H1 (cell line): ENCODE data around the gene BABAM2. TPM values are rescaled to one million over a fixed set of nuclear protein-coding genes. Genes with fewer than 3 reads are reported as not detected.

ENCODE experiments used
- CTCF ChIA-PET: fragments of 300-600 bp; sonication (Branson Sonifier 250); formaldehyde crosslinking; loops from one replicate; lab custom pipeline; 2021; ENCODE audit not compliant: partially characterized antibody; lab: Charles Lee
- POLR2A ChIA-PET: fragments of 300-600 bp; sonication (Branson Sonifier 250); formaldehyde crosslinking; loops from one replicate; lab custom pipeline; 2021; ENCODE audit warnings: inconsistent platforms; ENCODE audit not compliant: partially characterized antibody; lab: Charles Lee
- DNase-seq, 2 experiments: peaks; one replicate each; pipeline versions ENCODE4 v3.0.0 to v3.0.0-alpha.2; 2010 to 2022; ENCODE audit warnings: low spot score in 2 of 2, low read depth in 1 of 2, mixed read lengths in 1 of 2
- FAIRE-seq: peaks from 2 replicates; lab custom pipeline; 2011; peaks lifted over from hg19 to GRCh38; lab: Jason Lieb, UNC
- H2AFZ ChIP-seq: 2 replicates; pipeline ENCODE4 v1.8.1; 2012; ENCODE audit warnings: low read length, inconsistent platforms
- H2AK5ac ChIP-seq: 2 replicates; pipeline ENCODE4 v1.6.1; 2013; ENCODE audit warnings: low read depth, low read length
- H2BK120ac ChIP-seq: replicated peaks from 2 replicates; pipeline ENCODE3; 2013; ENCODE audit warnings: low read depth, low read length, inconsistent platforms
- H2BK12ac ChIP-seq: 2 replicates; pipeline ENCODE4 v1.6.1; 2013; ENCODE audit warnings: low read depth, low read length
- H2BK15ac ChIP-seq: 2 replicates; pipeline ENCODE4 v1.6.1; 2013; ENCODE audit warnings: low read length
- H2BK20ac ChIP-seq: 2 replicates; pipeline ENCODE4 v1.6.1; 2013; ENCODE audit warnings: low read length
- H2BK5ac ChIP-seq: 2 replicates; pipeline ENCODE4 v1.6.1; 2013; ENCODE audit warnings: low read depth, low read length
- H3K14ac ChIP-seq: 2 replicates; pipeline ENCODE4 v1.6.1; 2013; ENCODE audit warnings: inconsistent platforms; ENCODE audit not compliant: insufficient read length
- H3K18ac ChIP-seq: 2 replicates; pipeline ENCODE4 v1.6.1; 2013; ENCODE audit warnings: low read length; ENCODE audit errors: extremely low read depth
- H3K23ac ChIP-seq: 2 replicates; pipeline ENCODE4 v1.6.1; 2013; ENCODE audit warnings: inconsistent platforms; ENCODE audit not compliant: insufficient read length
- H3K23me2 ChIP-seq: 2 replicates; pipeline ENCODE4 v1.6.1; 2013; ENCODE audit warnings: low read depth, low read length
- H3K27ac ChIP-seq: 2 replicates; pipeline ENCODE4 v1.6.1; 2011; ENCODE audit warnings: low read depth, low read length, inconsistent platforms
- H3K27me3 ChIP-seq, 4 experiments: replicated peaks in 1 of 4; 1 replicate in 1 of 4; 2 replicates in 3 of 4; pipeline versions ENCODE4 v1.6.1 to v1.8.1; 2011 to 2013; ENCODE audit warnings: low read length in 3 of 4, mild to moderate bottlenecking in 3 of 4, inconsistent platforms in 2 of 4, mixed read lengths in 2 of 4, moderate library complexity in 1 of 4; ENCODE audit not compliant: control insufficient read depth in 3 of 4, insufficient read depth in 3 of 4; ENCODE audit errors: extremely low read depth in 1 of 4
- H3K36me3 ChIP-seq, 4 experiments: 2 replicates each; pipeline versions ENCODE4 v1.6.1 to v1.8.1; 2011 to 2013; ENCODE audit warnings: mild to moderate bottlenecking in 4 of 4, low read length in 3 of 4, moderate library complexity in 2 of 4, control low read depth in 1 of 4, inconsistent platforms in 1 of 4; ENCODE audit not compliant: insufficient read depth in 4 of 4, control insufficient read depth in 2 of 4
- H3K4ac ChIP-seq: replicated peaks from 2 replicates; pipeline ENCODE3; 2013; ENCODE audit warnings: low read length, low read depth, mixed read lengths, inconsistent platforms; ENCODE audit not compliant: insufficient read length
- H3K4me1 ChIP-seq, 4 experiments: replicated peaks in 1 of 4; 1 replicate in 1 of 4; 2 replicates in 3 of 4; pipeline versions ENCODE4 v1.6.1 to v1.8.1; 2011 to 2013; ENCODE audit warnings: low read length in 3 of 4, inconsistent platforms in 2 of 4, mixed read lengths in 1 of 4; ENCODE audit not compliant: insufficient read depth in 4 of 4, control insufficient read depth in 3 of 4
- H3K4me2 ChIP-seq, 2 experiments: 2 replicates each; pipeline versions ENCODE4 v1.6.1 to v1.8.1; 2011 to 2013; ENCODE audit warnings: low read depth in 2 of 2, low read length in 2 of 2, control low read depth in 1 of 2, inconsistent platforms in 1 of 2, mild to moderate bottlenecking in 1 of 2; ENCODE audit not compliant: insufficient read depth in 1 of 2
- H3K4me3 ChIP-seq, 4 experiments: fragments of 200-600, 300-600 bp in 1 of 4; sonication (generic), shearing (Covaris generic), sonication (Bioruptor Twin) in 1 of 4; 2 replicates each; pipeline versions ENCODE4 v1.5.1 to v1.8.1; 2011 to 2016; ENCODE audit warnings: low read length in 4 of 4, low read depth in 3 of 4, control low read depth in 2 of 4, inconsistent platforms in 2 of 4, mild to moderate bottlenecking in 2 of 4, mixed read lengths in 1 of 4, moderate library complexity in 1 of 4; ENCODE audit not compliant: insufficient read depth in 2 of 4; ENCODE audit errors: extremely low read depth in 1 of 4
- H3K56ac ChIP-seq: replicated peaks from 2 replicates; pipeline ENCODE3; 2013; ENCODE audit warnings: low read depth, mild to moderate bottlenecking, mixed read lengths, low read length, inconsistent platforms; ENCODE audit not compliant: insufficient read length
- H3K79me1 ChIP-seq: 2 replicates; pipeline ENCODE4 v1.6.1; 2013; ENCODE audit warnings: low read depth, low read length, control low read depth
- H3K79me2 ChIP-seq, 2 experiments: 2 replicates each; pipeline versions ENCODE4 v1.6.1 to v1.8.1; 2012 to 2013; ENCODE audit warnings: low read length in 2 of 2, mild to moderate bottlenecking in 2 of 2, inconsistent platforms in 1 of 2; ENCODE audit not compliant: insufficient read depth in 2 of 2, control insufficient read depth in 1 of 2
- H3K9ac ChIP-seq, 4 experiments: replicated peaks in 1 of 4; 1 replicate in 1 of 4; 2 replicates in 3 of 4; pipeline versions ENCODE4 v1.6.1 to v1.8.1; 2011 to 2013; ENCODE audit warnings: low read depth in 3 of 4, low read length in 3 of 4, control low read depth in 2 of 4, mild to moderate bottlenecking in 2 of 4, moderate library complexity in 2 of 4, inconsistent platforms in 1 of 4; ENCODE audit errors: extremely low read depth in 1 of 4
- H3K9me3 ChIP-seq, 2 experiments: 2 replicates each; pipeline versions ENCODE4 v1.6.1 to v1.8.1; 2012 to 2013; ENCODE audit warnings: mild to moderate bottlenecking in 2 of 2, moderate library complexity in 2 of 2, control low read depth in 1 of 2, inconsistent platforms in 1 of 2, low read depth in 1 of 2, low read length in 1 of 2, mixed read lengths in 1 of 2; ENCODE audit not compliant: insufficient read depth in 2 of 2
- H4K20me1 ChIP-seq, 2 experiments: replicated peaks in 1 of 2; 2 replicates each; pipeline versions ENCODE3 to v1.8.1; 2011 to 2013; ENCODE audit warnings: inconsistent platforms in 2 of 2, low read length in 2 of 2, mild to moderate bottlenecking in 1 of 2; ENCODE audit not compliant: insufficient read depth in 2 of 2, control insufficient read depth in 1 of 2
- H4K5ac ChIP-seq: 2 replicates; pipeline ENCODE4 v1.6.1; 2013; ENCODE audit warnings: low read length, low read depth, mixed read lengths, inconsistent platforms; ENCODE audit not compliant: insufficient read length
- H4K8ac ChIP-seq: 2 replicates; pipeline ENCODE4 v1.8.0; 2013; ENCODE audit warnings: mild to moderate bottlenecking, moderate library complexity, low read length, inconsistent platforms; ENCODE audit not compliant: insufficient read depth; ENCODE audit errors: extremely low read depth
- H4K91ac ChIP-seq: replicated peaks from 2 replicates; pipeline ENCODE3; 2013; ENCODE audit warnings: low read length, mixed read lengths, inconsistent platforms; ENCODE audit not compliant: insufficient read length
- NRF1 ChIP-seq: IDR thresholded peaks from 2 replicates; pipeline ENCODE4 v1.6.1; 2011; ENCODE audit warnings: mild to moderate bottlenecking, low read depth, low read length, improper control_type of control experiment
- polyA plus RNA-seq, 7 experiments: library from polyadenylated mRNA; depleted of rRNA in 3 of 7; stranded (reverse) in 5 of 7; unstranded in 2 of 7; fragments of >200 nt in 5 of 7; fragments of 200-250 nt in 2 of 7; gene quantifications; 1 replicate in 5 of 7; 2 replicates in 1 of 7; 4 replicates in 1 of 7; pipeline versions ENCODE4 v1.2.1 to v1.2.3, GENCODE V29; 2011 to 2013; ENCODE audit warnings: missing spikeins in 2 of 7, mixed read lengths in 2 of 7
- total RNA-seq: library from RNA; stranded (reverse); fragmentation: NEBNext Ultra II Directional; extraction: Animal tissue kit (Norgen Biotek cat#: 25700); gene quantifications from 2 replicates; pipeline ENCODE4 v1.2.1, GENCODE V29; 2021

Gene BABAM2
- total and polyA plus RNA-seq, 2 of the 8 experiments (the other 6 are each of a cell fraction or from before 2014, with no cell fraction given) = 15.8 to 20.9 TPM

- H3K4me2 ChIP-seq = no peak overlapping the region
- no peaks in the 10 kb centered on the region for H3K79me1 ChIP-seq
- H3K27ac ChIP-seq = no peak overlapping the region
- no peak overlapping the region for H3K18ac ChIP-seq
- no peaks in the 10 kb centered on the region for H3K36me3 ChIP-seq
- no peak overlapping the region for H3K23ac ChIP-seq
- H4K5ac ChIP-seq = no peak overlapping the region
- H2BK12ac ChIP-seq = no peak overlapping the region
- no peak overlapping the region for H3K14ac ChIP-seq
- no peaks in the 10 kb centered on the region for H4K20me1 ChIP-seq
- H3K4ac ChIP-seq = no peak overlapping the region
- no peaks in the 10 kb centered on the region for H3K27me3 ChIP-seq
- no peak overlapping the region for H2BK120ac ChIP-seq
- DNase-seq (no peak), FAIRE-seq (no peak)
- no peak overlapping the region for H2BK5ac ChIP-seq
- no peak overlapping the region for H3K4me3 ChIP-seq
- H3K56ac ChIP-seq = no peak overlapping the region
- H3K9ac ChIP-seq = no peak overlapping the region
- no peaks in the 10 kb centered on the region for H3K9me3 ChIP-seq
- no peaks in the 10 kb centered on the region for H3K4me1 ChIP-seq
- TF ChIP-seq NRF1 = no peak
- no peak overlapping the region for H4K8ac ChIP-seq
- no peak overlapping the region for H2BK20ac ChIP-seq
- POLR2A ChIA-PET = no interaction called here
- H2AFZ ChIP-seq = no peak overlapping the region
- no peak overlapping the region for H4K91ac ChIP-seq
- no peak overlapping the region for H2AK5ac ChIP-seq
- H3K79me2 ChIP-seq = no peaks in the 10 kb centered on the region
- no peaks in the 10 kb centered on the region for H3K23me2 ChIP-seq
- CTCF ChIA-PET = no interaction called here
- no peak overlapping the region for H2BK15ac ChIP-seq
These were observed 109.8 kb downstream of the BABAM2 start for GRCh38 chr2:28000287-28000686.
